GM21737 (cell line): ENCODE measurements around the gene ZMAT2.
"Not testable (repeated sequence)": the region's sequence is repeated elsewhere in the genome, so short reads cannot be mapped to it uniquely, and the experiment has no call there.

Experiments
- ATAC-seq: cut with Tn5 transposase; IDR thresholded peaks from one replicate; pipeline ENCODE4 v1.9.1; 2021; ENCODE audit warnings: mild to moderate bottlenecking, moderate library complexity; ENCODE audit not compliant: unreplicated experiment

Gene ZMAT2, protein sequence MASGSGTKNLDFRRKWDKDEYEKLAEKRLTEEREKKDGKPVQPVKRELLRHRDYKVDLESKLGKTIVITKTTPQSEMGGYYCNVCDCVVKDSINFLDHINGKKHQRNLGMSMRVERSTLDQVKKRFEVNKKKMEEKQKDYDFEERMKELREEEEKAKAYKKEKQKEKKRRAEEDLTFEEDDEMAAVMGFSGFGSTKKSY

DNA sequence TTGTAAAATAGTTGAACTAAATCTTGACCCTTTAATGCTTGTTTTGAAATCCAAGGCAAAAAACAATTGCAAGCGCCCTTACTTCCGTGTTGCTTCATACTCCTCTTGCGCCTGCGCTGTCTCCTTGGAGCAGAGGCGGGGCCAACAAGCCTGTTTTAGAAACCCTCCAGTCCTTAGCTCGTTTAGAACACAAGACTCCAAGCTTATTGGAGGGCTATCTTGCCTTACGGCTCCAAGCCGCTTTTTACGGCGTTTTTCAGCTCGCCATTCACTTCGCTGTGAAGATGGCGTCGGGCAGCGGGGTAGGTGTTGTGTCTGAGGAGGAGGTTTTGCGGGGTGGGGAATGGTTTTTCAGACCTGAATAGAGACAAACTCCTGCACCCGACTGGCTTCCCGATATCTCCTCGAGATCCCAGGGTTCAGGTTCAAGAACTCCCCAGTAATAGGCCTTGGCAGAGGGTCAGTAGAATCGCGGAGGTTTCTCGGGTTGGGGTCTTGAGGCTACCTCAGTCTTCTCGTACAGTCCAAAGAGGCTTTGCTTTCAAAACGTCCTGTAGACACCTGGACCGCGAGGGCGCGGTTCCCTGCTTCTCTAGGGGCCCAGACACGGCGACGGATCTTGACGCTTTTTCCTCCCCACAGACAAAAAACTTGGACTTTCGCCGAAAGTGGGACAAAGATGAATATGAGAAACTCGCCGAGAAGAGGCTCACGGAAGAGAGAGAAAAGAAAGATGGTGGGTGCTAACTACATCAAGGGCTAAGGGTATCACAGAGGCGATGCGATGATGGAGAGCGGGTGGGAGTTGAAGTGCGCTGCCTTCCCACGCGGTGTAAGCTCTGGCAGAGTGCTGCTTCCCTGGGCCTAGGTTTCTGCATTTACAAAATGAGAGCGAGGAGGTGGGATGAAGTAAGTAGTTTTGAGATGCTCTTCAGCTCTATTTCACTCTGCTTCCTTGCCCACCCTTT is at the start of gene ZMAT2:
ZMAT2 (plus strand) TSS at position 271 of the 968 bp plus-strand sequence; CDS start at position 285, 14 bp downstream.
- ATAC-seq = peak; percentile 93

- no peak for ATAC-seq
These were observed 41.4 kb upstream of the ZMAT2 start for GRCh38 chr5:140658870-140659269.

GRCh38 chr5:140660371-140660770 is 39.9 kb upstream of the ZMAT2 start:
- ATAC-seq = not testable (repeated sequence)

DNA sequence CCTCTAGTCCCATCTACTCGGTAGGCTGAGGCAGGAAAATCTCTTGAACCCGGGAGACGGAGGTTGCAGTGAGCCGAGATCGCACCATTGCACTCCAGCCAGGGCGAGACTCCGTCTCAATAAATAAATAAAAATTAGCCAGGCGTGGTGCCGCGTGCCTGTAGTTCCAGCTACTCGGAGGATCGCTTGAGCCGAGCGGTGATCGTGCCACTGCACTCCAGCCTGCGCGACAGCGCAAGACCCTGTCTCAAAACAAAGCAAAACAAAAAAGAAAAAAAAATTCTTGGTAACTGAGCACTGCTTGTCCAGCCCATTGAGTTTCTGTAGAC is 36.3 kb upstream of the ZMAT2 start:
- ATAC-seq = no peak

- peak; percentile 97 for ATAC-seq
These were observed 35.7 kb upstream of the ZMAT2 start, which contains the start of gene WDR55 for GRCh38 chr5:140664359-140665119. WDR55 (plus strand) TSS chr5:140664904; CDS start chr5:140664913, 9 bp downstream.

DNA sequence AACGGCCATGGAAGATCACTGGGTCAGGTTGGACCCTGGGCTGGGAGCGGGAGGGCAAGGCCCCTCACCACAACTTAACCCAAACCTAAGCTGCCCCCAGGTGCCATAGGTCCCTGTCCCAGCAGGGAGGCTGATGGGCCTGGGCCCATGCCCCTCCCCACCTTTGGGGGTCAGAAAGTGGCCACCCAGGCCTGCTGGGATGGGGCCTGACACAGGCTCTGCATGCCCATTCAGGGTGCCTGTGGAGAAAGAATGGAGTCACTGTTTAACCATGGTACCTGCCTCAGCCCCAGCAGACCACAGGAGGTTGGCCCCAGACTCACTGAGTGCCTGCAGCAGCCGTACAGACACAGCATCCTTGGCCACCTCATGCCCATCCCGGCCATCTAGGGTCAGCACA is 29.2 kb upstream of the ZMAT2 start:
- ATAC-seq = not testable (repeated sequence)

GRCh38 chr5:140671472-140672125 is 28.6 kb upstream of the ZMAT2 start:
- ATAC-seq = no peak

DNA sequence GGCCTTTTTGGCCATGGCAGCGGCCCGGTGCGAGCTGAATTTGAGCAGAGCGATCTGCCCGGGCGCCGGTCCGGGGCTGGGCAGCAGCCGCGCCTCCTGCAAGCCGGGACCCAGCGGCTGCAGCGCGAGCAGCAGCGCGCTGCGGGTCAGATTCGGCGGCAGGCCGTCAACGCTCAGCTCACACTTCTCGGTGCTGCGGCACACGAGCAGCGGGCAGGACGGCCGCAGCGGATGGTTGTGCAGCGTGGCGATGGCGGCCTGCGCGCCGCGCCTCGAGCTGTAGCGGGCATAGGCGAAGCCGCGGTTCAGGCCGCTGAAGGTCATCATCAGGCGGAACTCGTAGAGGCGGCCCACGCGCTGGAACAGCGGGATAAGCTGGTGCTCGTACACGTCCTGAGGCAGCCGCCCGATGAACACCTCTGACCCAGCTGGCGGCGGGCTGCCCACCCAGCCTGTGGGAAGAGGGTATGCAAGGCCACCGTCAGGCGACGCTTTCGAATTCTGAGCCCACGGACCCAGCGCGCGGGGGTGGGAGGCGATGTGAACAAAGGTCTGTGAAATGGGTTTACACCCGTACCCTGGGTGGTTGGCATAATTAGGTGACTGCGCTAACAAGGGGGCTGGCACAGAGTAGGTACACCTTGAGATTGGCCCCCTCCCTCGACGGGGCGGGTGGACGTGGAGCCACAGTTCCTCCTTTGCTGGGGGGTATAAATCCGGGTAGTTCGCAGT is 27.6 kb upstream of the ZMAT2 start:
- ATAC-seq = no peak

DNA sequence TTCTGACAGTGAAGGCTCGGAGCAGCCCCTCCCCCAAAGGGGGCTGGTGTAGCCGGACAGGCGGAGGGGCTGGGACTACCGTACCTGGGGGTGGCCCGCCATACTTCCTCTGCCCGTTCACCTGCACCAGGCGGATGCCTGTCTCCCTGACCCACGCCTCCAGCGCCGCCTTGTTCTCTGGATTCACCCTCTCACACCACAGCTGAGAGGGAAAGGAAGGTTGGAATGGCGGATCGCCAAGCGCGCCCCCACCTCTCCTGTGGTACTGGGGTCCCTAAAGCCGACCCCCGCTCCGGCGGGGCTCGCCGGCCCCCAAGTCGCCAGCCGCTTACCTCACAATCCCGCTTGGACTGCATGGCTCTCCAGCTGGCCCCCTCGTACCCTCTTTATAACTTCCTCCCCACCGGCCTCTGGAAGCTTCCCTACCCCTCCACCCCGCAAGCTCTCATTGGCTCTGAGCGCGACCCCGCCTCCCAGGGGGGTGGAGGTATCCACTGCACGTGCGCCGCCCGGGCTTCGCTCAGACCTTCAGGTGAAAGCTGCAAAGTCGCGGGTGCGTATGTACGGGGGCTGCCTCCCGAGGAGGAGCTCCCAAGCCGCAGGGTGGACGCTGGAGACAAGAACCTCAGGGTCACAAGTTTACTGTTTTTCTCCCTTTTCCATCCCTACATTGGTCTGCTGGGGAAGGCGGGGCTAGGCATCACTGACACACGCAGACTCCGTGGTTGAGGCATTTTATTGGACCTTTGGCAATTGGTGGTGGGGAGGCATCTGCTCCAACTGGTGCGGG is 26.9 kb upstream of the ZMAT2 start, which contains the start of gene DND1:
DND1 (minus strand) TSS at position 390 of the 790 bp plus-strand sequence; CDS start at position 356, 34 bp downstream.
- no peak for ATAC-seq

DNA sequence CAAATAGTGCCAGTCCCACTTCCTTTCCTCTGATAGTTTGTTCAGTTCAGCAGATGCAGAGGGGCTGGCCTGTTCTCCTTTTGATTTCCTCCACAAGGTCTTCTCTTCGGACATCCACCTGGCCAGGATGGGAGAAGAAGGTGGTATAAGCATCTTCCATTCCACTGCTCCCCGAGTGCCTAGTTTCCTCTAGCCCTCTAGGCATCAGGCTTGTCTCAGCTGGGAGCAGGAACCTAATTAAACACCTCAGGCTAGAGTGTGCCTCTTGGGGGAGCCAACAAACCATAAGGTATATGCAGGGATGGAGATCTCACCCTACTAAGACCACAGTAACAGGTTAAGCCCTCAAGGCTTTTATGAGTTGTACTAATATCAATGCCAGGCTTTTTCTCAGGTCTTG is 26.0 kb upstream of the ZMAT2 start:
- no peak for ATAC-seq

GRCh38 chr5:140674629-140675028 is 25.6 kb upstream of the ZMAT2 start:
- ATAC-seq = no peak

DNA sequence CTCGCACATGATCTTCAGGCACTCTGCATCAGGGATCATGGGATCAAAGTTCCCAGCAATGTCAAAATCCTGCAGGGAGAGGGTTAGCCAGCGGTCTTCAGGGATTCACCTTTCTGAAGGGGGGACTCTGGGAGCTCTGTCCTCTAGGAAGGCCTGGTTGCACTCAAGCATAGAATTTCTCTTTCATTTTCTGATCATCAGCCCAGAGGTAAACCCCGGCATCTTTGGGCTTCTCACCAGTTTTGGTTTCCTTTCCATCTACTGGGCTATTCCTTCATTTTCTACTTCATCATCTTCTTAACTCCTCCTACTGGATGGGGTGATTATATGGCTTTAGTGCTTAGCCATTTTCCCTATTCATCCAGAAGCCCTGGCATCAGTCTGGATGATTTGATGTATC is 22.3 kb upstream of the ZMAT2 start:
- peak; percentile 60 for ATAC-seq

DNA sequence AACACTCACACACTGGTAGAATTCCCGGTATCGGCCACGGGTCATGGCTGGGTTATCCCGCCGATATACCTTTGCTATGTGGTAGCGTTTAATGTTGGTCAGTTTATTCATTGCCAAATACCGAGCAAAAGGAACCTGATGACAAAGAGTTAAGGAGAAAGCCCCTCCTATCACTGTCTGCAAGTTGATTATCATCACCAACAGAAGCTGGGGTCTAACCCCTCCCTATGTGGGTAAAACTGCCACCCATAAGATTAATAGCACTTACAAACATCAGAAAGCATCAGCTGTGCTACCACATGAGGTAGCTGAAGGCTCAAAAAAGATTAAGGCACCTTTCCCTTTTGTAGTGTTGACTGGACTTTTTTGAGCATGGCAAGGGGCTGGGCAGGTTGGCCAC is 21.3 kb upstream of the ZMAT2 start:
- ATAC-seq = no peak

DNA sequence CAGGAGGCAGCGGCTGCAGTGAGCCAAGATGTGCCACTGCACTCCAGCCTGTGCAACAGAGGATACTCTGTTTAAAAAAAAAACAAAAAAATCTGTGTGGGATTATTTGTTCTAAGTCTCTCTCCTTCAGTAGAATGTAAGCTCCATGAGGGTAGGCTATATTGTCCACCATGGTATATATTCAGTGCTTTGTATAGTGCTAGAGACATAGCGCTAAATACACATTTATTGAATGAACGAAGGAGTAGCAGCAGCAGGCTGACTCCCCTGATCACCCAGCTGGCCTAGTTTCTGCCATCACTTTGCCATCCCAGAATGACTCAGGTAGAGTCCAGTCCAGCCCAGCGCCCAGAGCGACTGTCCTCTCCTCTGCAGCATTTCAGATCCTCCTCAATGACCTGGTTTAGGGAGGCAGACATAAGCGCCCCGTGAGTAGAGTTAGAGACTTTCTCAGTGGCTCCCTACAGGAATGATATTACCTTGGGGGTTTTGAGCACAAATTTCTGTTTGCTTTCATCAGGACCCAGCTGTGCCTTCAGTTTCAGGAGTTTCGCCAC is 9.8 kb upstream of the ZMAT2 start:
- peak; percentile 2 for ATAC-seq

- peak; percentile 98 for ATAC-seq
These were observed 9.0 kb upstream of the ZMAT2 start, which contains the start of the genes HARS1 and HARS2 for GRCh38 chr5:140690941-140691924. HARS1 (minus strand) TSS chr5:140691370; CDS start chr5:140691304, 66 bp downstream. HARS2 (plus strand) TSS chr5:140691455; CDS start chr5:140691649, 194 bp downstream.

- no peak for ATAC-seq
These were observed 6.0 kb upstream of the ZMAT2 start for GRCh38 chr5:140694276-140694675.

- no peak for ATAC-seq
These were observed 3.3 kb upstream of the ZMAT2 start for GRCh38 chr5:140696891-140697492.
